Activated CD8-positive, alpha-beta memory T cell treated with anti-CD3 and anti-CD28 coated beads, Interleukin-2, amount 50 U/mL, for 4 hours (primary cell): ENCODE measurements around the gene GPR65.

Experiments used
- DNase-seq: peaks from one replicate; pipeline ENCODE4 v3.0.0-alpha.2; 2020

GPR65 gene

GRCh38 chr14:88040146-88040545 lies 35.2 kb downstream of the GPR65 start:
- DNase-seq: no peak

- no peak for DNase-seq
These were observed 38.9 kb downstream of the GPR65 start for GRCh38 chr14:88043529-88044443.

- no peak for DNase-seq
These were observed 39.5 kb downstream of the GPR65 start for GRCh38 chr14:88044444-88044758.

DNA sequence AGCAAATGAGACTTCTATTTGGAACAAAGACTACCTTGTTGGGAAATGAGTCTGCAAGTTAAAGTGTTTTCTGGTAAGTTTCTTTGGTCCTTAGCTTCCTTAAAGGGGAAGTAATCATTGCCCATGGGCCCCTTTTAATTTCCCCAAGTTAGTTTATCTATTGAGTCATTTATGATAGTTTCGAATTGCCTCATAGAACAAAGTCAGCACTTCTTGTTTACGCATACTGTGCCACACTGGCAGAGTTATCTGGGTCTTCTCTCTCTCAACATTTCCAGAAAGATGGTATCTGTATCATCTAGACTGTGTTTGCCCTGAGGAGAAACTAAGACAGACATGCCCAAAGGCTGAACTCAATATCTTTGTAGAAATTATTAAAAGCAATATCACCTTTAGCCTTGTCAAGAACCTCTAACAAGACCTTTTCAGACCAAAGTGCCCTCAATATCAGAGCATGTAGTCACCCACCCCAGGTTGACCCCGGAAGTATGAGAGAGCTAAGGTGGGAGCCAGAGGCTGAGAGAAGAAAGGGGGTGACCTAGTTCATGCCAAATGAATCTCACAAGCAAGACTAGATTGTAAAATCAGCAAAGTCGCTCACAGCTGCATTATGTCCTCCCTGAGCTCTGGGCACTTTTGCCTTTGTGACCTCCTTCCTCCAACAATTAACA lies 40.0 kb downstream of the GPR65 start:
- DNase-seq: no peak

DNA sequence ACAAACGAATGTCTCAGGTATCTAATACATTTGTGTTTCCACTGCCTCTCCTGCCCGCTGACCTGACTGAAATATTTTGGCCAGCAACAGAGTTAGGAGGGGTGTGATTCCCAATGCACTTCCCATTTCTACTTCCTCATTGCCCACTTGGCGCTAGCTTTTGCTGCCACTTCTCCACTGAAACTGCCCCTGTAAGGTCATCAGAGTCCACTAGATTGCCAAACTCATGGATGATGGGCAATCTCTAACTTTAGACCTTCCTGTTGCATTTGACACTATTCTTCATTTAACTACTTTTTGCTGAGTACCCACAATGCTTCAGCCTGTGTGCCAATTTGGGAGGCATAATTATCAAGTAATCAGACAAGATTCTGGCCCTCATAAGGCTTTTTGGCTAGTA lies 40.8 kb downstream of the GPR65 start:
- DNase-seq: no peak

DNA sequence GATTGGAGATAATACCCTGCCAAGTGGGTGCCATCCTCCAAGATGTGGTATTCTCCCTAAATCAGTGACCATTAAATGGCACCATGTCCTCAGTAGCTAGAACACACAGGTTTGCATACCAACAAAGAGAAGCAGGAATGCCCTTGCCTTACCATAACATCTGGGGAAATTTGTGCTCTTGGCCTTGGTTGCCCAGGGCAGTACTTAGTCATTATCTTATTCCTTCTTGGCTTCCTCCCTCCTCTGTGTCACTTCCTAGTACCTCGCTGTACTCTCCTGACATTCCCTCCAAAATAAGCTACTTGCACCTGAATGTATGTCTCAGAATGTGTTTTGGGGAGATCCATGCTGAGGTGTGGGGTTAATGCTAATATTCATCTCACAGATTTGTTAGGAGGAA lies 43.4 kb downstream of the GPR65 start:
- no peak for DNase-seq

DNA sequence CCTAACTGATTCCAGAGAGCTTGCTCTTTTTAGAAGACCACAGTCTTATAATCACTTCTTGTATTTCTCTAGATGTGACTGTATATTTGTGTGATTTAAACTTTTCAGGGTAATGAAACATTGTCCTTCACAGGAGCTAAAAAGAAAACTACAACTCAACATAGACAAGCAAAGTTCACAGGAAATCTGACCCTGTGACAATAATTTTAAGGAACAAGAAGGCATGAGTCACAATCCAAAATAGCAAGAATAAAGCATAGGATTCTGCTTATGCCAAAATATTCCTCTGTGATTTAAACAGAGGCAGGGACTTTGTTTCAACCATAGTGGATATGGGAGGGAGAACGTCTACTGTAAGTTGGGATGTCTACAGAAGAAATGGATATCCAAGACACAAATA lies 44.3 kb downstream of the GPR65 start:
- no peak for DNase-seq

GRCh38 chr14:88049936-88050335 lies 45.0 kb downstream of the GPR65 start:
- no peak for DNase-seq

- DNase-seq: no peak
These were observed 55.6 kb downstream of the GPR65 start for GRCh38 chr14:88060576-88060975.

DNA sequence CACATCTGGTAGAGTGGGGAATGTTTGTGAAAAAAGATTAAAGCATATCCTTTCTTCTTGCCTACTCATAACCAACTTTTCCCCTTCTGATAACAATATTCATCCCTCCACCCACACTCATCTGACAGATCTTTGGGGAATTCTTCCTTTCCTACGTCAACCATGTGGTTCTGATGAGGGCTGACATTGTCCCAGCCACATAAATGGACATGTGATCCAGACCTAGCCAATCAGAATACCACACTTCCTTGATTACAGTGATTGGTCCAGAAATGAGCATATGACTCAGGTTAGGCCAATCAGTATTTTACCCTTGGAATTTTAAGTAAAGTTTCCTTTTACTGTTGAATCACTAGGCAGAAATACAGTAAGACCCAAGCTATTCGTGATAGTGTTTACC lies 58.9 kb downstream of the GPR65 start:
- no peak for DNase-seq
